ENCODE results near the gene NAALADL2. TPM values are rescaled to one million over a fixed set of nuclear protein-coding genes. Genes with fewer than 3 reads are reported as not detected.

Gene NAALADL2
- total RNA-seq, 1 donor from 2014 or later: 11.5 TPM

- no peaks in the 10 kb centered on the region for H3K27me3 ChIP-seq
- TF ChIP-seq EZH2 (IDR thresholded peaks at IDR 0.05) (no peak), CTCF (IDR thresholded peaks at IDR 0.05) (no peak), EZH2phosphoT487 (IDR thresholded peaks at IDR 0.05) (no peak)
- no peak overlapping the region for H2AFZ ChIP-seq (replicated peaks)
- no peaks in the 10 kb centered on the region for H3K36me3 Mint-ChIP-seq
- no peaks in the 10 kb centered on the region for H3K9me3 ChIP-seq (ENCODE audit: low read depth)
- no peaks in the 10 kb centered on the region for H4K20me1 ChIP-seq (ENCODE audit: low read depth)
- no peaks in the 10 kb centered on the region for H3K9me3 Mint-ChIP-seq
- no peak overlapping the region for H3K4me2 ChIP-seq
- H3K4me3 Mint-ChIP-seq: no peak overlapping the region
- no peak overlapping the region for H3K27ac ChIP-seq
- no peak for DNase-seq (ENCODE audit: low spot score)
- no peaks in the 10 kb centered on the region for H3K79me2 ChIP-seq (ENCODE audit: low read depth)
- no peaks in the 10 kb centered on the region for H3K27me3 Mint-ChIP-seq (ENCODE audit: insufficient read depth, low read depth)
- H3K36me3 ChIP-seq: no peaks in the 10 kb centered on the region
- H3K27ac Mint-ChIP-seq: no peak overlapping the region
- H3K4me3 ChIP-seq: no peak overlapping the region
- no peaks in the 10 kb centered on the region for H3K4me1 ChIP-seq
- no peaks in the 10 kb centered on the region for H3K4me1 Mint-ChIP-seq
- no peaks in the 10 kb centered on the region for H3F3A ChIP-seq (ENCODE audit: low read depth)
- no peak overlapping the region for H3K9ac ChIP-seq
These were observed 90.4 kb downstream of the NAALADL2 start for GRCh38 chr3:174949523-174949922.

GRCh38 chr3:174951034-174951433, 91.9 kb downstream of the NAALADL2 start:
- Histone ChIP-seq H3K4me2 (no peak overlapping the region), H3K4me3 (no peak overlapping the region), H3K9ac (no peak overlapping the region), H3F3A (ENCODE audit: low read depth) (no peaks in the 10 kb centered on the region), H3K27ac (no peak overlapping the region), H2AFZ (replicated peaks) (no peak overlapping the region), H4K20me1 (ENCODE audit: low read depth) (no peaks in the 10 kb centered on the region), H3K79me2 (ENCODE audit: low read depth) (no peaks in the 10 kb centered on the region), H3K27me3 (no peaks in the 10 kb centered on the region), H3K36me3 (no peaks in the 10 kb centered on the region), H3K9me3 (ENCODE audit: low read depth) (no peaks in the 10 kb centered on the region), H3K4me1 (no peaks in the 10 kb centered on the region)
- H3K9me3 Mint-ChIP-seq: no peaks in the 10 kb centered on the region
- TF ChIP-seq EZH2 (IDR thresholded peaks at IDR 0.05) (no peak), CTCF (IDR thresholded peaks at IDR 0.05) (no peak), EZH2phosphoT487 (IDR thresholded peaks at IDR 0.05) (no peak)
- H3K4me3 Mint-ChIP-seq: no peak overlapping the region
- no peak overlapping the region for H3K27ac Mint-ChIP-seq
- no peaks in the 10 kb centered on the region for H3K36me3 Mint-ChIP-seq
- no peaks in the 10 kb centered on the region for H3K27me3 Mint-ChIP-seq (ENCODE audit: insufficient read depth, low read depth)
- no peak for DNase-seq (ENCODE audit: low spot score)
- no peaks in the 10 kb centered on the region for H3K4me1 Mint-ChIP-seq

DNA sequence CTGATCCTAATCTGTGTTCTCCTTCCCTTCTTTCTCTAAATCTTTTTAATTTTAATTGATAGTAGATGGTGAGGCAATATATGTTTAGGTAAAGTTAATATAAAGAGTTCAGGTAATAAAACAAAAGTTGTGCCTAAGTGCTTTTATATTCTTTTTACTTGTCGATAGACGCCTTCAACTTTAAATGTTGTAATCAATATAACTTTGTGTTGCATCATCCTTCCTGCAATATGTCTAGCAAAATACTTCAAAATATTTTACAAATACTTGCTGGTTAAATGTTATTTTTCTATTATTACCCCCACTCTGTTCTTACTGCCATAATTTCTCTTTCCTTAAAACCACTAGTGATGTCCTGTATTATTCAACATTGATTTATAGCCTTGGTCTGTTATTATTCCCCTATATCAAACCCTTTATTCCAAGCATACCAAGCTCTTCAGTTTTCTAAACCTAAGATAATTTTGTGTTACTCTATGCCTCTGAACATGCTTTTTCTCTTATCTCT, 92.4 kb downstream of the NAALADL2 start:
- H3K27ac Mint-ChIP-seq: no peak overlapping the region
- Histone ChIP-seq H3K4me1 (no peaks in the 10 kb centered on the region), H3K4me2 (no peak overlapping the region), H3K27me3 (no peaks in the 10 kb centered on the region), H4K20me1 (ENCODE audit: low read depth) (no peaks in the 10 kb centered on the region), H2AFZ (replicated peaks) (no peak overlapping the region), H3K27ac (no peak overlapping the region), H3K36me3 (no peaks in the 10 kb centered on the region), H3K4me3 (no peak overlapping the region), H3K9ac (no peak overlapping the region), H3F3A (ENCODE audit: low read depth) (no peaks in the 10 kb centered on the region), H3K79me2 (ENCODE audit: low read depth) (no peaks in the 10 kb centered on the region), H3K9me3 (ENCODE audit: low read depth) (no peaks in the 10 kb centered on the region)
- DNase-seq (ENCODE audit: low spot score): no peak
- H3K36me3 Mint-ChIP-seq: no peaks in the 10 kb centered on the region
- H3K4me3 Mint-ChIP-seq: no peak overlapping the region
- no peaks in the 10 kb centered on the region for H3K27me3 Mint-ChIP-seq (ENCODE audit: insufficient read depth, low read depth)
- no peak for TF ChIP-seq EZH2 (IDR thresholded peaks at IDR 0.05)
- no peak for TF ChIP-seq EZH2phosphoT487 (IDR thresholded peaks at IDR 0.05)
- no peak for TF ChIP-seq CTCF (IDR thresholded peaks at IDR 0.05)
- no peaks in the 10 kb centered on the region for H3K4me1 Mint-ChIP-seq
- H3K9me3 Mint-ChIP-seq: no peaks in the 10 kb centered on the region

Data from neural progenitor cell (in vitro differentiated cells).